Activated T-cell treated with anti-CD3 and anti-CD28 coated beads, Interleukin-2, amount 50 U/mL, for 4 hours (primary cell): ENCODE data around the gene POFUT2. TPM values are rescaled to one million over a fixed set of nuclear protein-coding genes. Genes with fewer than 3 reads are reported as not detected.

ENCODE experiments used
- ATAC-seq, 2 donors: fragments of 200-7000 bp; cut with Tn5 transposase; one replicate each; pipeline ENCODE4 v1.10.0; 2021
- DNase-seq: peaks from one replicate; pipeline ENCODE4 v3.0.0-alpha.2; 2020
- H3K27me3 Mint-ChIP-seq: one replicate; pipeline ENCODE4 v1.8.0; 2021; ENCODE audit warnings: low read depth, mixed read lengths
- H3K36me3 Mint-ChIP-seq: one replicate; pipeline ENCODE4 v1.8.0; 2022; ENCODE audit warnings: mixed read lengths; ENCODE audit not compliant: insufficient read depth
- H3K4me1 Mint-ChIP-seq: one replicate; pipeline ENCODE4 v1.8.0; 2021; ENCODE audit warnings: low read depth, mixed read lengths
- H3K4me3 Mint-ChIP-seq: one replicate; pipeline ENCODE4 v1.8.0; 2021; ENCODE audit warnings: mild to moderate bottlenecking, moderate library complexity, mixed read lengths
- H3K9me3 Mint-ChIP-seq: one replicate; pipeline ENCODE4 v1.8.0; 2021; ENCODE audit warnings: mixed read lengths
- total RNA-seq, 3 donors: library from RNA; stranded (reverse); gene quantifications; one replicate each; pipeline ENCODE4 v1.2.1, GENCODE V29; 2021

The POFUT2 gene
- total RNA-seq, 3 donors from 2014 or later, result 14.4 to 17.1 (median 15.1) TPM

GRCh38 chr21:45256021-45256911, 31.4 kb downstream of the POFUT2 start:
- Mint-ChIP-seq H3K27me3 (peaks cover 16% of the 10 kb centered on the region), H3K4me1 (peaks cover 3% of the 10 kb centered on the region), H3K4me3 (no peak overlapping the region), H3K9me3 (no peaks in the 10 kb centered on the region), H3K36me3 (no peaks in the 10 kb centered on the region)
- ATAC-seq, result no peak
- DNase-seq, result no peak

- DNase-seq, result no peak
- Mint-ChIP-seq H3K4me3 (no peak overlapping the region), H3K9me3 (no peaks in the 10 kb centered on the region), H3K27me3 (peaks cover 16% of the 10 kb centered on the region), H3K4me1 (peaks cover 3% of the 10 kb centered on the region), H3K36me3 (no peaks in the 10 kb centered on the region)
- no peak for ATAC-seq
These were observed 32.2 kb downstream of the POFUT2 start for GRCh38 chr21:45255381-45256020.

GRCh38 chr21:45254460-45254930, 33.2 kb downstream of the POFUT2 start:
- Mint-ChIP-seq H3K4me3 (no peak overlapping the region), H3K36me3 (no peaks in the 10 kb centered on the region), H3K4me1 (peaks cover 3% of the 10 kb centered on the region), H3K27me3 (peaks cover 17% of the 10 kb centered on the region), H3K9me3 (no peaks in the 10 kb centered on the region)
- no peak for DNase-seq
- ATAC-seq, result no peak

GRCh38 chr21:45253633-45254459, 33.8 kb downstream of the POFUT2 start:
- Mint-ChIP-seq H3K4me1 (peaks cover 3% of the 10 kb centered on the region), H3K27me3 (peaks cover 18% of the 10 kb centered on the region), H3K4me3 (no peak overlapping the region), H3K36me3 (no peaks in the 10 kb centered on the region), H3K9me3 (no peaks in the 10 kb centered on the region)
- ATAC-seq (no peak), DNase-seq (no peak)

GRCh38 chr21:45253180-45253579, 34.5 kb downstream of the POFUT2 start:
- ATAC-seq (no peak), DNase-seq (no peak)
- peaks cover 18% of the 10 kb centered on the region for H3K27me3 Mint-ChIP-seq
- no peaks in the 10 kb centered on the region for H3K9me3 Mint-ChIP-seq
- H3K4me3 Mint-ChIP-seq, result no peak overlapping the region
- H3K36me3 Mint-ChIP-seq, result no peaks in the 10 kb centered on the region
- peaks cover 3% of the 10 kb centered on the region for H3K4me1 Mint-ChIP-seq

GRCh38 chr21:45252448-45252925, 35.2 kb downstream of the POFUT2 start:
- Mint-ChIP-seq H3K27me3 (peaks cover 18% of the 10 kb centered on the region), H3K9me3 (no peaks in the 10 kb centered on the region), H3K4me1 (peaks cover 3% of the 10 kb centered on the region), H3K4me3 (no peak overlapping the region), H3K36me3 (no peaks in the 10 kb centered on the region)
- DNase-seq, result no peak
- ATAC-seq, result no peak

GRCh38 chr21:45251635-45252447, 35.9 kb downstream of the POFUT2 start:
- peaks cover 18% of the 10 kb centered on the region for H3K27me3 Mint-ChIP-seq
- H3K4me1 Mint-ChIP-seq, result peaks cover 3% of the 10 kb centered on the region
- no peak for ATAC-seq
- no peaks in the 10 kb centered on the region for H3K9me3 Mint-ChIP-seq
- H3K36me3 Mint-ChIP-seq, result no peaks in the 10 kb centered on the region
- no peak overlapping the region for H3K4me3 Mint-ChIP-seq
- DNase-seq, result no peak

- Mint-ChIP-seq H3K27me3 (peaks cover 18% of the 10 kb centered on the region), H3K9me3 (no peaks in the 10 kb centered on the region), H3K4me1 (peaks cover 3% of the 10 kb centered on the region), H3K36me3 (no peaks in the 10 kb centered on the region), H3K4me3 (no peak overlapping the region)
- no peak for DNase-seq
- ATAC-seq, result no peak
These were observed 36.6 kb downstream of the POFUT2 start for GRCh38 chr21:45250914-45251634.

GRCh38 chr21:45250272-45250671, 37.4 kb downstream of the POFUT2 start:
- no peak overlapping the region for H3K4me3 Mint-ChIP-seq
- ATAC-seq (no peak), DNase-seq (no peak)
- no peaks in the 10 kb centered on the region for H3K36me3 Mint-ChIP-seq
- H3K27me3 Mint-ChIP-seq, result peaks cover 15% of the 10 kb centered on the region
- H3K9me3 Mint-ChIP-seq, result no peaks in the 10 kb centered on the region
- no peaks in the 10 kb centered on the region for H3K4me1 Mint-ChIP-seq

- Mint-ChIP-seq H3K27me3 (peaks cover 8% of the 10 kb centered on the region), H3K9me3 (no peaks in the 10 kb centered on the region), H3K36me3 (no peaks in the 10 kb centered on the region), H3K4me1 (no peaks in the 10 kb centered on the region), H3K4me3 (no peak overlapping the region)
- ATAC-seq, result no peak
- DNase-seq, result no peak
These were observed 38.1 kb downstream of the POFUT2 start for GRCh38 chr21:45249626-45250025.

GRCh38 chr21:45248893-45249381, 38.8 kb downstream of the POFUT2 start:
- H3K4me3 Mint-ChIP-seq, result no peak overlapping the region
- ATAC-seq, result peak in 1 of 2 donors; percentile 30
- peaks cover 2% of the 10 kb centered on the region for H3K27me3 Mint-ChIP-seq
- DNase-seq, result no peak
- H3K9me3 Mint-ChIP-seq, result peaks cover 6% of the 10 kb centered on the region
- H3K4me1 Mint-ChIP-seq, result no peaks in the 10 kb centered on the region
- no peaks in the 10 kb centered on the region for H3K36me3 Mint-ChIP-seq

- ATAC-seq, result no peak
- DNase-seq, result no peak
- Mint-ChIP-seq H3K4me1 (no peaks in the 10 kb centered on the region), H3K9me3 (peaks cover 12% of the 10 kb centered on the region), H3K4me3 (no peak overlapping the region), H3K36me3 (no peaks in the 10 kb centered on the region), H3K27me3 (peaks cover 2% of the 10 kb centered on the region)
These were observed 39.3 kb downstream of the POFUT2 start for GRCh38 chr21:45248301-45248892.
